IPS-18a (cell line): ENCODE measurements around the gene IL18.

Experiments
- H3K27ac ChIP-seq: one replicate; pipeline ENCODE4 v1.5.1; 2013; ENCODE audit warnings: low read length
- H3K27me3 ChIP-seq: one replicate; pipeline ENCODE4 v1.6.1; 2013; ENCODE audit warnings: mild to moderate bottlenecking, low read length; ENCODE audit not compliant: control insufficient read depth, insufficient read depth
- H3K36me3 ChIP-seq: one replicate; pipeline ENCODE4 v1.6.1; 2013; ENCODE audit warnings: low read depth, low read length; ENCODE audit not compliant: control insufficient read depth
- H3K4me1 ChIP-seq: one replicate; pipeline ENCODE4 v1.6.1; 2013; ENCODE audit warnings: low read depth, low read length; ENCODE audit not compliant: control insufficient read depth
- H3K4me3 ChIP-seq: one replicate; pipeline ENCODE4 v1.5.1; 2013; ENCODE audit warnings: low read length
- H3K9ac ChIP-seq: one replicate; pipeline ENCODE4 v1.6.1; 2013; ENCODE audit warnings: mild to moderate bottlenecking, low read length, moderate library complexity
- H3K9me3 ChIP-seq: one replicate; pipeline ENCODE4 v1.6.1; 2013; ENCODE audit warnings: low read depth, low read length; ENCODE audit not compliant: control insufficient read depth

The IL18 gene

DNA sequence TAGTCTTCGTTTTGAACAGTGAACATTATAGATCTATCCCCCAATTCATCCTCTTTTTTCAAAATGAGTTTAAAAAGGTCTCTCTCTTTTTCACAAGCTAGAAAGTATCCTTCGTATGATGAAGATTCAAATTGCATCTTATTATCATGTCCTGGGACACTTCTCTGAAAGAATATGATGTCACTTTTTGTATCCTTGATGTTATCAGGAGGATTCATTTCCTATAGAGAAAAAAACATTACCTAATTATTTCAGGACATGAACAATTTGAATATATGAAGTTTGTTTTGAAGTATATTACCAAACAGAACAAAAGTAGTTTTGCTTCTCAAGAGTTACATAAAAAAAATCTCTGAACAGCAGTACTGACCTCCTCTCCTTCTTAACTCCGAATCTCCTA, 20.3 kb downstream of the IL18 start:
- no peaks in the 10 kb centered on the region for H3K27me3 ChIP-seq
- H3K9me3 ChIP-seq, result no peaks in the 10 kb centered on the region
- no peak overlapping the region for H3K4me3 ChIP-seq
- no peak overlapping the region for H3K9ac ChIP-seq
- H3K36me3 ChIP-seq, result no peaks in the 10 kb centered on the region
- no peak overlapping the region for H3K27ac ChIP-seq
- H3K4me1 ChIP-seq, result no peaks in the 10 kb centered on the region

DNA sequence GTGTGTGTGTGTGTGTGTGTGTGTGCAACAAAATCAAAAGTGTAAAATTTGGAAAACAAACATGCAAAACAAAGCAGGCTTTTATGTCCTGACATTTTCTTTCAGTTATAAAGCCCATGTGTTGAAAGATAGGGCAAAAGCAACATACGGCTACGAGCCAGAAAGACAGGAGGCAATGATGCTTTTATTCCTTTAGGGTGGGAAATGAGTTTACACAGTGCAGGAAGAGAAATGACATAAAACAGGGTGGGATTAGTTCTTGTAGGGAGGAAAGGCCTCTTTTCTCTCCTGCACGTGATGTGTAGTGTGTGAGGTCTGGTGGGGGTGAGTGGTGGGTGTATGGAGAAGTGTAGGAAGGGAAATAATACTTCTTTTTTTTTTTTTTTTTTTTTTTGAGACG, 29.4 kb downstream of the IL18 start:
- H3K4me3 ChIP-seq, result no peak overlapping the region
- no peaks in the 10 kb centered on the region for H3K4me1 ChIP-seq
- H3K36me3 ChIP-seq, result no peaks in the 10 kb centered on the region
- H3K27ac ChIP-seq, result no peak overlapping the region
- H3K9me3 ChIP-seq, result no peaks in the 10 kb centered on the region
- no peaks in the 10 kb centered on the region for H3K27me3 ChIP-seq
- H3K9ac ChIP-seq, result no peak overlapping the region

DNA sequence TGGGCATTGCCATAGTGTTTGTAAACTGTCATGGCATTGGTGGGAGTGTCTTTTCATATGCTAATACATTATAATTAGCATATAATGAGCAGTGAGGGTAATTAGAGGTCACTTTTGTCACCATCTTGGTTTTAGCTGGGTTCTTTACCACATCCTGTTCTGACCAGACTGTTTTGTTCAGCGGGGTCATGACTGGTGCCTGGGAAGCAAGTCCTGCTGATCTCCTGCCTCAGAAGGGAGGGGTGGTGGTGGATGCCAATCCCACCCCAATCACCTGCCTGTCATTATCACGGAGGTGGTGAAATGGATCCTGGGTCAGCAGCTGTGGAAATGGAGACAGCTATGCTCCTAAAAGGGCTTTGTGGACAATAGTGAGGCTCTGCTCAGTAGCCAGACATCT, 31.2 kb downstream of the IL18 start:
- Histone ChIP-seq H3K9ac (no peak overlapping the region), H3K4me3 (no peak overlapping the region), H3K27me3 (no peaks in the 10 kb centered on the region), H3K4me1 (no peaks in the 10 kb centered on the region), H3K9me3 (no peaks in the 10 kb centered on the region), H3K27ac (no peak overlapping the region), H3K36me3 (no peaks in the 10 kb centered on the region)

DNA sequence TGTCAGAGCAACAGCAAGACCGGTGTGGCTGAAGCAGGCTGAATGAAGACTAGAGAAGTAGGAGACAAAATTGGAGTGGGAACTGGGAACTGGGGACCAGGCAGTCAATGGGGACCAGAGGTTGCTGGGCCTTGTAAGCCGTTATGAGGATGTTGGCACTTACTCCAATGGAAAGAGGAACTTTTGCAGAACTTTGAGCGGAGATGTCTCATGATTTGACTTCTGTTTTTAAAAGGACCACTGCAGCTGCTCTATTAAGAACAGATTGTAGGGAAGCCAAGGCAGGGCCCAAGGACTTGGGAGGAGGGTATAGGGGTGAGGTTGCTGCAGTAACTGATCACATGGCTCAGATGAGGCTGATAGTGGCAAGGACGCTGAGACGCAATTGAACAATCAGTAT, 34.2 kb downstream of the IL18 start:
- no peak overlapping the region for H3K27ac ChIP-seq
- no peaks in the 10 kb centered on the region for H3K4me1 ChIP-seq
- H3K36me3 ChIP-seq, result no peaks in the 10 kb centered on the region
- H3K4me3 ChIP-seq, result no peak overlapping the region
- H3K27me3 ChIP-seq, result no peaks in the 10 kb centered on the region
- H3K9ac ChIP-seq, result no peak overlapping the region
- H3K9me3 ChIP-seq, result no peaks in the 10 kb centered on the region

DNA sequence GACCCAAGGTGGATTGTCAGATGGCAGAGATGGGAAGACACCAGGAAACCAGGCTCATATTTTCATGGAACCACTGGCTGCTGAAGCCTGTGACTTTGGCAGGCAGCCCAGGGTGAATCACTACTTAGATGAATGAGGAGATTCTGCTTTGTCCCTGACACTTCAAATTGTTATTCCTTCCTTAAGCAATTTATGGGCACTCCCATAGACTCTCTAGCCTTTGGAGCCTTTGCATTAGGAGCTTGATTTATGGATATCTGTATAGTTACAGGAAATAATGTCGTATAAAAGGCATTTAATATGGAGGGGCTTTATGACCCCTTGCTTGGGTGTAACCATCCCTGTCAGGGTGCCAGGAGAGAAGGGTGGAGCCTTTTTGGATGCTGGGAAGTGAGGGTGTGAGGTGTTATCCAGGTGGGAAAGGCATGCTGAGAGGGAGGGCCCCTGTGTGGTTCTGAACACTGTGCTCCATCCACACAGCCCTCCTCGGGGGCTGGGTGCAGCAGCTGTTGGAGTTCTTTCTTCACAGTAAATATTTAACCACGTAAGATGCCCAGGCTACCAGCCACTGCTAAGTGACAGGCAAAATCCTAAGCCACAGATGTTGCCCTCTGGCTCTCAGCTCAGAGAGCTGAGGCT, 35.3 kb downstream of the IL18 start:
- Histone ChIP-seq H3K4me3 (no peak overlapping the region), H3K9me3 (no peaks in the 10 kb centered on the region), H3K4me1 (no peaks in the 10 kb centered on the region), H3K27me3 (no peaks in the 10 kb centered on the region), H3K27ac (no peak overlapping the region), H3K9ac (no peak overlapping the region), H3K36me3 (no peaks in the 10 kb centered on the region)

DNA sequence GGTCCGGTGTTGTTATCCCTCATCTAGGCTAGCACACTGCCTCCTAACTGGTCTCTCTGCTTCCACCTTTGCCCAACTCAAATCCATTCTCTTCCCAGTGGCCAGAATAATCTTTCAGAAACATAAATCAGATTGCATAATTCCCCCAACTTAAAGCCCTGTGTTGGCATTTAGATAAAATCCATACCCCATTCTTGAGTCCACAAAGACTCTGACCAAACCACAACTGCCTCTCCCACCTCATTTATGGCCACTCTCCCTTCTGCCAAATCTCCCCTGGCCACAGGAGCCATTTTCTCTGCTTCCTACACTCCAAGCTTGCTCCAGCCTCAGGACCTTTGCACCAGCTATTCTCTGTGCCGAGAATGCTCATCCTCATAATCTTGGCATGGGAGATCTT, 36.8 kb downstream of the IL18 start:
- no peak overlapping the region for H3K27ac ChIP-seq
- H3K9me3 ChIP-seq, result no peaks in the 10 kb centered on the region
- no peak overlapping the region for H3K4me3 ChIP-seq
- H3K4me1 ChIP-seq, result no peaks in the 10 kb centered on the region
- H3K36me3 ChIP-seq, result no peaks in the 10 kb centered on the region
- H3K9ac ChIP-seq, result no peak overlapping the region
- no peaks in the 10 kb centered on the region for H3K27me3 ChIP-seq

DNA sequence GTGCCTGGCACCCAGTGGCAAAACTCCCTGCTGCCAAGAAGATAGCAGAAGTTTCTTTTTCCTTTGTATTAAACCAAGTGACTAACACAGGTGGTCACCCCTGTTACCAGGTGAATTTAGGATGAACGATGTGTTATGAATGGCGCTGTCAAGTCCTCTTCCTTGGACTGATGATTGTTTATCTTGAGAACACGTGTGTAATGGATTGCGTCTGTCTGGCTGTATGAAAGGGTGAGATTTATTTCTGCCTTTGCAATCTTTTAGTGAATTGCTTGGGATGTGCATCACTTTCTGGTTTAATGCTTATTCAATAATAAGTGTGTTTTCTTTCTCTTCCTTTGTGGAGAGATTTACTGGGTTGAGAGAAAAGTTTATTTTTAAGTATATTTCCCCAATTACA, 40.8 kb downstream of the IL18 start:
- no peaks in the 10 kb centered on the region for H3K4me1 ChIP-seq

DNA sequence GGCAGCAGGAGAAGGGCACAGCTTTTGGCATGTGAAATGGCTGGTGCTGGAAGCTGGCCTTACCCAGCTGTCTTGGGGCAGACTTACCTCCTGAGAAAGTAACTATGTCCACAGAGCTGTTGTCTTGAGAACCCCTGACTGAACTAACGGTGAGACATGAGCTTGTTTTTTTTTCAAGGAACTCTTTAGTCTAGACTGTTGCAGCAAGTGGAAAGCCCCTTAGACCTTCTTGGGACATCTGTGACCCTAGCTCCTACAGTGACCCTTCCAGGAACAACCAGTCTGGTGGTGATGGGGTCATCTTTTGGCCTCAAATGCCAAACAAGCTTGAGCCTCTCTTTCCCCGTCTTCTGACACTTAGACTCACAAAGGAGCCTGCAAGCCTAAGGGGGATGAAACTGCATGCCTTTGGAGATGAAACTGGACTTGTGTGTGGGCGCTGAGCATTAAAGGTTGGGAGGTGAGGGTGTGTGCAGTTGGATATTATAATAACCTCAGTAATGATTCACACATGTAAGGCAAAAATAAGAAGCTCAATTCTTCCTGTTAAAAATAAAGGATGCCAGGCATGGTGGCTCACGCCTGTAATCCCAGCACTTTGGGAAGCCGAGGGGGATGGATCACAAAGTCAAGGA, 41.8 kb downstream of the IL18 start:
- Histone ChIP-seq H3K4me3 (no peak overlapping the region), H3K4me1 (no peaks in the 10 kb centered on the region), H3K27ac (no peak overlapping the region), H3K27me3 (no peaks in the 10 kb centered on the region), H3K9me3 (no peaks in the 10 kb centered on the region), H3K36me3 (no peaks in the 10 kb centered on the region), H3K9ac (no peak overlapping the region)

More for the DNA sequence above, 40.8 kb downstream of the IL18 start:
- no peak overlapping the region for H3K4me3 ChIP-seq
- no peaks in the 10 kb centered on the region for H3K36me3 ChIP-seq
- H3K9me3 ChIP-seq, result no peaks in the 10 kb centered on the region
- no peak overlapping the region for H3K27ac ChIP-seq
- no peak overlapping the region for H3K9ac ChIP-seq
- no peaks in the 10 kb centered on the region for H3K27me3 ChIP-seq

DNA sequence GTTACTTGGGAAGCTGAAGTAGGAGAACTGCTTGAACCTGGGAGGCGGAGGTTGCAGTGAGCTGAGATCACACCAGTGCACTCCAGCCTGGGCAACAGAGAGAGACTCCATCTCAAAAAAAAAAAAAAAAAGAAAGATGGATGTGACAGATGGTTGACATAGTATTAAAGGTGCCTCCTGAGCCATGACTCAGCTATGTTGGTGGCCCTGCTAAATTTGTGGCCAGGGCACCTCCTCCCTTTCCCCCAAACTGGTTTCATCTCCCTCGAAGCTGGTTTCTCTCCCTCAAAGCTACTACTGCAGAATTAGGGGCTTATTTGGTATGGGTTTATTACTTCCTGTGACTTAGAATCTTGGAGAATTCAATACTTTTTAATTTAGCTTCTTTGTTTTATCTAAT, 45.7 kb downstream of the IL18 start:
- Histone ChIP-seq H3K27ac (no peak overlapping the region), H3K27me3 (no peaks in the 10 kb centered on the region), H3K4me1 (no peaks in the 10 kb centered on the region), H3K9me3 (no peaks in the 10 kb centered on the region), H3K9ac (no peak overlapping the region), H3K4me3 (no peak overlapping the region), H3K36me3 (no peaks in the 10 kb centered on the region)

DNA sequence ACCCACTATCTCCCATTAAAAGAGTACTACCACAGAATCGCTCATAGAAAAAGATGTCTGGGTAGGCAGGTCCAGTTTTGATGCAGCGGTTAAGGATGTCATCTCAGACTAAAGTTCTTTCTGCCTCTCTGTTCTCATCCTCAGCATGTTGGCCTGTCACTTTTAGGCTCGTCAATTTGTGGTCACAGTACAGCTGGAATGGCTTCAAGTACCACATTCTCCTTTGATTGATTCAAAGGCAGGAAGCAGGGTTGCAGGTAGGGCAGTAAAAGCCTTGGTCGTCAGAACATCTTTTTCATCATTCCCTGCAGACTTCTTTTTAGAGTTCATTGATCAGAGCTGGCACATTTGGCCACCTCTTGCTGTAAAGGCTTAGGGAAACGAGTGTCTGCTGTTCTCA, 48.5 kb downstream of the IL18 start:
- H3K36me3 ChIP-seq, result no peaks in the 10 kb centered on the region
- no peak overlapping the region for H3K4me3 ChIP-seq
- H3K9me3 ChIP-seq, result no peaks in the 10 kb centered on the region
- no peak overlapping the region for H3K9ac ChIP-seq
- no peaks in the 10 kb centered on the region for H3K27me3 ChIP-seq
- H3K27ac ChIP-seq, result no peak overlapping the region
- H3K4me1 ChIP-seq, result no peaks in the 10 kb centered on the region

DNA sequence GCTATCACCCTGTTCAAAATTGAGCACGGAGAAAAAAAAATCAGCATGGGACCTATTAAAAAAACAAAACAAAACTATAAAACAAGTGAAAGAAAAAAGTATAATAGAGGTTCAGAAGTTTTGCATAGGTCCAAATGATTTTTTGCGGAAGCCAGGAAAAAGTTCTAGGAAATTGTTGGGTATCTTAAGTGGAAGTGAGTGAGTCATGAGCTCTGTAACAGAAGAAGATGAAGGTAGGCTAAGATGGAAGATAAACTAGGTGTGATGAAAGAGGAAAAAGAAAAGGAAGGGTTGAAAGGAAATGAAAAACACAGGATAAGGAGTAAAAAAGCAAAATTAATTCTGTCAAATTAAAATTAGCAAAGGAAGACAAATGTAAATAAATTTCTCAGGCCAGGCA, 49.4 kb downstream of the IL18 start:
- Histone ChIP-seq H3K4me3 (no peak overlapping the region), H3K4me1 (no peaks in the 10 kb centered on the region)

More for the DNA sequence above, 49.4 kb downstream of the IL18 start:
- H3K36me3 ChIP-seq, result no peaks in the 10 kb centered on the region
- no peak overlapping the region for H3K9ac ChIP-seq
- H3K9me3 ChIP-seq, result no peaks in the 10 kb centered on the region
- H3K27me3 ChIP-seq, result no peaks in the 10 kb centered on the region
- no peak overlapping the region for H3K27ac ChIP-seq
